SK-N-SH treated with all-trans-retinoic acid at 6 μM for 48 hours (cell line): Measurements from ENCODE around the gene CD151.

Source experiments
- ATAC-seq: fragments of 200-7000 bp; cut with Tn5 transposase; 3 replicates; pipeline ENCODE4 v1.9.1; 2020; ENCODE audit warnings: mild to moderate bottlenecking, moderate library complexity
- ARNTL ChIP-seq: fragments of 450-650 bp; formaldehyde crosslinking; IDR thresholded peaks from 2 replicates; pipeline ENCODE4 v1.5.0; 2020; ENCODE audit warnings: low read depth, mild to moderate bottlenecking, moderate library complexity, borderline replicate concordance
- BACH2 ChIP-seq: fragments of 250-450 bp; sonication (Bioruptor Pico); IDR thresholded peaks from 2 replicates; pipeline ENCODE4 v1.9.0; 2021; ENCODE audit warnings: mild to moderate bottlenecking, borderline replicate concordance
- CSDC2 ChIP-seq: fragments of 250-450 bp; sonication (Bioruptor Pico); IDR thresholded peaks from 2 replicates; pipeline ENCODE4 v1.5.0; 2020; ENCODE audit warnings: mild to moderate bottlenecking, moderate library complexity
- CSRNP3 ChIP-seq: fragments of 250-450 bp; sonication (Bioruptor Pico); IDR thresholded peaks from 2 replicates; pipeline ENCODE4 v1.5.1; 2021; ENCODE audit warnings: mild to moderate bottlenecking, moderate library complexity
- ESRRG ChIP-seq: fragments of 250-450 bp; sonication (Bioruptor Pico); IDR thresholded peaks from 2 replicates; pipeline ENCODE4 v1.6.1; 2021; ENCODE audit warnings: mild to moderate bottlenecking
- GLIS3 ChIP-seq: fragments of 250-450 bp; sonication (Bioruptor Pico); IDR thresholded peaks from 2 replicates; pipeline ENCODE4 v1.5.0; 2020; ENCODE audit warnings: mild to moderate bottlenecking, moderate library complexity
- ISL1 ChIP-seq: fragments of 250-450 bp; sonication (Bioruptor Pico); IDR thresholded peaks from 2 replicates; pipeline ENCODE4 v2.1.2; 2022; ENCODE audit warnings: mild to moderate bottlenecking, moderate library complexity
- OSR1 ChIP-seq: fragments of 250-450 bp; sonication (Bioruptor Pico); IDR thresholded peaks from 2 replicates; pipeline ENCODE4 v1.8.0; 2022; ENCODE audit warnings: moderate library complexity, mild to moderate bottlenecking, inconsistent platforms
- PATZ1 ChIP-seq: fragments of 250-450 bp; sonication (Bioruptor Pico); IDR thresholded peaks from 2 replicates; pipeline ENCODE4 v1.8.0; 2020; ENCODE audit warnings: mild to moderate bottlenecking, moderate library complexity, borderline replicate concordance
- POU6F1 ChIP-seq: fragments of 250-450 bp; sonication (Bioruptor Pico); IDR thresholded peaks from 2 replicates; pipeline ENCODE4 v1.8.0; 2021; ENCODE audit warnings: low read depth, mild to moderate bottlenecking, moderate library complexity, borderline replicate concordance
- PPARA ChIP-seq: fragments of 250-450 bp; sonication (Bioruptor Pico); IDR thresholded peaks from 2 replicates; pipeline ENCODE4 v1.5.0; 2020; ENCODE audit warnings: mild to moderate bottlenecking, borderline replicate concordance
- RARB ChIP-seq: fragments of 250-450 bp; sonication (Bioruptor Pico); IDR thresholded peaks from 2 replicates; pipeline ENCODE4 v1.8.0; 2021; ENCODE audit warnings: mild to moderate bottlenecking, moderate library complexity
- SNAI2 ChIP-seq: fragments of 250-450 bp; sonication (Bioruptor Pico); IDR thresholded peaks from 2 replicates; pipeline ENCODE4 v1.5.0; 2020; ENCODE audit warnings: mild to moderate bottlenecking, moderate library complexity
- TCF4 ChIP-seq: fragments of 250-450 bp; sonication (Bioruptor Pico); IDR thresholded peaks from 2 replicates; pipeline ENCODE4 v1.8.0; 2021; ENCODE audit warnings: mild to moderate bottlenecking, moderate library complexity, borderline replicate concordance
- TOX ChIP-seq: fragments of 250-450 bp; sonication (Bioruptor Pico); IDR thresholded peaks from 2 replicates; pipeline ENCODE4 v1.8.0; 2021; ENCODE audit warnings: mild to moderate bottlenecking, moderate library complexity, borderline replicate concordance
- TSHZ2 ChIP-seq: fragments of 250-450 bp; sonication (Bioruptor Pico); IDR thresholded peaks from 2 replicates; pipeline ENCODE4 v1.5.0; 2020; ENCODE audit warnings: mild to moderate bottlenecking, moderate library complexity
- ZC3H10 ChIP-seq: fragments of 250-450 bp; sonication (Bioruptor Pico); IDR thresholded peaks from 2 replicates; pipeline ENCODE4 v1.5.1; 2021; ENCODE audit warnings: mild to moderate bottlenecking, moderate library complexity
- ZFP30 ChIP-seq: fragments of 450-650 bp; formaldehyde crosslinking; IDR thresholded peaks from 2 replicates; pipeline ENCODE4 v1.5.0; 2022; ENCODE audit warnings: mild to moderate bottlenecking, moderate library complexity
- ZNF565 ChIP-seq: fragments of 450-650 bp; formaldehyde crosslinking; conservative IDR thresholded peaks from 2 replicates; pipeline ENCODE4 v1.5.0; 2020; ENCODE audit warnings: low read depth, mild to moderate bottlenecking, moderate library complexity
- ZNF70 ChIP-seq: fragments of 450-650 bp; formaldehyde crosslinking; IDR thresholded peaks from 2 replicates; pipeline ENCODE4 v1.5.0; 2020; ENCODE audit warnings: mild to moderate bottlenecking, moderate library complexity
- TF ChIP-seq, protein P1 (sequence below): fragments of 250-450 bp; sonication (Bioruptor Pico); IDR thresholded peaks from 2 replicates; pipeline ENCODE4 v1.5.1; 2020; ENCODE audit warnings: low read depth, mild to moderate bottlenecking, moderate library complexity

The CD151 gene

GRCh38 chr11:868802-869201 lies 36.0 kb downstream of the CD151 start:
- no peak for TF ChIP-seq ZC3H10
- TF ChIP-seq CSDC2, result no peak
- TF ChIP-seq BACH2 (CRISPR knock-in tag), result no peak
- TF ChIP-seq, protein P1, sequence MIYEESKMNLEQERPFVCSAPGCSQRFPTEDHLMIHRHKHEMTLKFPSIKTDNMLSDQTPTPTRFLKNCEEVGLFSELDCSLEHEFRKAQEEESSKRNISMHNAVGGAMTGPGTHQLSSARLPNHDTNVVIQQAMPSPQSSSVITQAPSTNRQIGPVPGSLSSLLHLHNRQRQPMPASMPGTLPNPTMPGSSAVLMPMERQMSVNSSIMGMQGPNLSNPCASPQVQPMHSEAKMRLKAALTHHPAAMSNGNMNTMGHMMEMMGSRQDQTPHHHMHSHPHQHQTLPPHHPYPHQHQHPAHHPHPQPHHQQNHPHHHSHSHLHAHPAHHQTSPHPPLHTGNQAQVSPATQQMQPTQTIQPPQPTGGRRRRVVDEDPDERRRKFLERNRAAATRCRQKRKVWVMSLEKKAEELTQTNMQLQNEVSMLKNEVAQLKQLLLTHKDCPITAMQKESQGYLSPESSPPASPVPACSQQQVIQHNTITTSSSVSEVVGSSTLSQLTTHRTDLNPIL (CRISPR knock-in tag), result no peak
- no peak for TF ChIP-seq ZFP30 (CRISPR knock-in tag)
- no peak for TF ChIP-seq CSRNP3 (CRISPR knock-in tag)
- no peak for TF ChIP-seq RARB (CRISPR knock-in tag)
- no peak for TF ChIP-seq GLIS3 (CRISPR knock-in tag)
- no peak for TF ChIP-seq OSR1
- no peak for TF ChIP-seq TCF4
- TF ChIP-seq PATZ1 (CRISPR knock-in tag), result no peak
- no peak for ATAC-seq

DNA sequence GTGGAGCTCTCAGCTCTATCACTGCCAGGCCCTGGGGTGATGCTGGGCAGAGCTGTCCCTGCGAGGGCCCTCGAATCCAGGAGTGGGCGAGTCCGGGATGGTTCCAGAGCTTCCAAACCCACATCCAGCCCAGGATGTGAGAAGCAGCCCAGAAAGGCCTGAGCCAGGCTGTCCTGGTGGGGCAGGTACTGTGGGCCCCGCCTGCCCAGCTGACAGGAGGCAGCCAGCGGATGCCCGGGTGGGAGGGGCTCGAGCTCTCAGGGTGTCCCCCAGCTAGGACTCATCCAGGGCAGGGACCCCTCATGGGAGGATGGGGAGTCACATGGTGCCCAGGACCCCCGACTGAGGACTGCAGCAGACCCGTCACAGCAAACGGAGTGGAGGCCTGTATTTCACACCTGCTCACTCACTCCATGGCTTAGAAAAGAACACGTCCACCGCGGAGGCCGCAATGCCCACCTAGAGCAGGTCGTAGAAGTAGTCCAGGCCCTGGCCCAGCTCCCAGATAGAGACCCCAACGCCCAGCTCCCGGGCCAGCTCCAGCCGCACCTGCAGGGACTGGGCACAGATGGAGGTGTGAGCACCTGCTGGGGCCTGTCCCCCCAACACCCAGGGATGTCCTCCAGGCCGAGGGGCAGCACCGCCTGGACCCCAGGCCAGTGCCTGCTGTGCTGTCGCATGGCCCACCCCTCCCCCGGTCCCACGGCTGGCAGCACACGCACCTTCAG lies 36.8 kb downstream of the CD151 start:
- TF ChIP-seq TCF4 (no peak), PATZ1 (CRISPR knock-in tag) (no peak), ZC3H10 (no peak), ESRRG (CRISPR knock-in tag) (no peak)
- ATAC-seq, result no peak; the same call in 1 of the 3 replicates

- TF ChIP-seq ZNF70 (CRISPR knock-in tag) (no peak), SNAI2 (CRISPR knock-in tag) (no peak), ESRRG (CRISPR knock-in tag) (no peak), BACH2 (CRISPR knock-in tag) (no peak), PPARA (CRISPR knock-in tag) (no peak), ISL1 (CRISPR knock-in tag) (no peak), TSHZ2 (CRISPR knock-in tag) (no peak), RARB (CRISPR knock-in tag) (no peak), ZC3H10 (no peak), ZNF565 (no peak), TCF4 (no peak), CSDC2 (no peak), OSR1 (no peak), POU6F1 (CRISPR knock-in tag) (no peak), CSRNP3 (CRISPR knock-in tag) (no peak), TOX (CRISPR knock-in tag) (no peak), ARNTL (CRISPR knock-in tag) (no peak)
- peak; percentile 27 for ATAC-seq
These were observed 37.3 kb downstream of the CD151 start for GRCh38 chr11:870127-870413.
